ENCODE measurements around the gene CAMK1D. TPM values are rescaled to one million over a fixed set of nuclear protein-coding genes. Genes with fewer than 3 reads are reported as not detected.
A peak's percentile ranks its signal among the peaks of the same experiment; 100 is the strongest.

CAMK1D gene
- total RNA-seq, 2 donors from 2014 or later, result 4.5 to 7.8 TPM

DNA sequence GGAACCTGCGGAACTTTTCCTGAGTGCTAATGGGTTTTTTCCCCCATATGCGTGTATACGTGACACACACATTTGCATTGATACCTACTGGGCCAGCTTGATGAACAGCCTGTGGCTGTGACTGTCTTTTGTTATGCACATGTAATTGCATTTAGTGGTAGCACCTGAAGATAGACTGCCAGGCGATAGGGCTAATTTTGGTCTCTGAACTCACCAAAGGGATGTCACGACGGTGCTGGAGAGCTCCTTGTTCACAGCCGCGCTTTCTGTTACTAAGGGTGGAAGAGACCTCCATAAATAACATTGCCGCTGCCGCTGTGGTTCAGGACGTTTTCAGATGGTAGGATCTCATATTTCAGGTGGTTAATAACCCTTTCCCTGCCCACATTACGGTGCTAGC is 133.2 kb downstream of the CAMK1D start:
- Mint-ChIP-seq H3K36me3 (ENCODE audit: low read depth) (peaks cover 2% of the 10 kb centered on the region), H3K27me3 (ENCODE audit: insufficient read depth) (no peaks in the 10 kb centered on the region), H3K4me3 (no peak overlapping the region), H3K4me1 (peaks cover 23% of the 10 kb centered on the region), H3K27ac (no peak overlapping the region), H3K9me3 (peaks cover 14% of the 10 kb centered on the region)
- no peaks in the 10 kb centered on the region for H3K36me3 ChIP-seq (ENCODE audit: control insufficient read depth, insufficient read depth, low read length)
- H3K4me1 ChIP-seq (ENCODE audit: control insufficient read depth, insufficient read depth, low read length), result no peaks in the 10 kb centered on the region
- peak; percentile 77 for DNase-seq
- H3K9ac ChIP-seq (ENCODE audit: extremely low read depth, low read length, poor library complexity, severe bottlenecking), result no peak overlapping the region
- TF ChIP-seq, protein P1, sequence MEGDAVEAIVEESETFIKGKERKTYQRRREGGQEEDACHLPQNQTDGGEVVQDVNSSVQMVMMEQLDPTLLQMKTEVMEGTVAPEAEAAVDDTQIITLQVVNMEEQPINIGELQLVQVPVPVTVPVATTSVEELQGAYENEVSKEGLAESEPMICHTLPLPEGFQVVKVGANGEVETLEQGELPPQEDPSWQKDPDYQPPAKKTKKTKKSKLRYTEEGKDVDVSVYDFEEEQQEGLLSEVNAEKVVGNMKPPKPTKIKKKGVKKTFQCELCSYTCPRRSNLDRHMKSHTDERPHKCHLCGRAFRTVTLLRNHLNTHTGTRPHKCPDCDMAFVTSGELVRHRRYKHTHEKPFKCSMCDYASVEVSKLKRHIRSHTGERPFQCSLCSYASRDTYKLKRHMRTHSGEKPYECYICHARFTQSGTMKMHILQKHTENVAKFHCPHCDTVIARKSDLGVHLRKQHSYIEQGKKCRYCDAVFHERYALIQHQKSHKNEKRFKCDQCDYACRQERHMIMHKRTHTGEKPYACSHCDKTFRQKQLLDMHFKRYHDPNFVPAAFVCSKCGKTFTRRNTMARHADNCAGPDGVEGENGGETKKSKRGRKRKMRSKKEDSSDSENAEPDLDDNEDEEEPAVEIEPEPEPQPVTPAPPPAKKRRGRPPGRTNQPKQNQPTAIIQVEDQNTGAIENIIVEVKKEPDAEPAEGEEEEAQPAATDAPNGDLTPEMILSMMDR (conservative IDR thresholded peaks at IDR 0.05), result no peak
- no peak overlapping the region for H3K27ac ChIP-seq (ENCODE audit: low read depth, low read length)
- H3K9me3 ChIP-seq (ENCODE audit: control insufficient read depth, low read length), result no peaks in the 10 kb centered on the region
- H3K4me3 ChIP-seq (ENCODE audit: low read length), result no peak overlapping the region
- no peaks in the 10 kb centered on the region for H3K27me3 ChIP-seq (ENCODE audit: control insufficient read depth, insufficient read depth, low read length, poor library complexity, severe bottlenecking)
- 55 to 58% methylated on average over 8 to 12 of the region's 12 CpGs for WGBS, 2 experiments (ENCODE audit: insufficient coverage in 1 of 2, insufficient read length in 1 of 2)

DNA sequence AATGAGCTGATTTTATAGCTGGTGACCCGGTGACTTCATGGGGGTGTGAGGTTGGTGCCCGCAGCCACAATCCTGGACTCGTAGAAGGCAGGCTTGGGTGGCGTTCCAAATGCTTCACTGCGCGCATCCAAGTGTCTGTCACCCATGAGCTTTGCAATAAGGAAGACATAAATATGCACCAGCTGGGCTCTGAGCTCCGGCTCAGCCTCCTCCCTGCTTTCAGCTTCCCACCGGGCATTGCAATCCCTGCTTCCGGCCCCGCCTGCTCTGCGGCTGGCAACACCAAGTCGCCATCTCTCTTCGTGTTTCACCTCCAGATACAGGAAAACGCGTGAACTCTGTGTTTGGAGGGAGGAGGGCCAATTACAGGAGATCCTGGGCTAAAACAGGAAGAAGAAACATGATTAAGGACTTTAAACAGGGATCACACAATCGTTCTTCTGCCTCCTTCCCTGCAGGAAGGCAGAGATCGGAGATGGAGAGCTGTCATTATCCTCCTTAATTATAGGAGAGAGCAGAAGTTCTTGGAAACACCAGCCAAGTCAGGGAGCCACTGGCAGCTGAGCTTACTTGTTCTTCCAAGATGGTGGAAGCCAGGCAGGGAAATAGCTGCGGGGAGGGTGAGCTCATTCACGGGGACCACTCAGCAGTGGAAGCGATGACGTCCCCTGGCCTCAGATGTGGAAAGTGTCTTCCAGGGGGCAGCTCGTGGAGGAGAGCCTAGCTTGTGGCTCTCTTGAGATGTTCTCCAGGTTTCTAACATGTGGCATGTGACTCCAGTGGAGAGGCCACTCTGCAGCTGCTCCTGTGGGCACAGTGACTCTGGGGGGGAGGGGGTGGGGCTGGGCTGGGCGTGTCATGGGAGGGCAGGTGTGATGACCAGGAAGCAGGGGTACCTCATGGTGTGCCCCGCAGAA is 134.9 kb downstream of the CAMK1D start:
- Histone ChIP-seq H3K27ac (ENCODE audit: low read depth, low read length) (no peak overlapping the region), H3K9me3 (ENCODE audit: control insufficient read depth, low read length) (no peaks in the 10 kb centered on the region), H3K9ac (ENCODE audit: extremely low read depth, low read length, poor library complexity, severe bottlenecking) (no peak overlapping the region), H3K27me3 (ENCODE audit: control insufficient read depth, insufficient read depth, low read length, poor library complexity, severe bottlenecking) (no peaks in the 10 kb centered on the region), H3K36me3 (ENCODE audit: control insufficient read depth, insufficient read depth, low read length) (no peaks in the 10 kb centered on the region), H3K4me1 (ENCODE audit: control insufficient read depth, insufficient read depth, low read length) (no peaks in the 10 kb centered on the region), H3K4me3 (ENCODE audit: low read length) (no peak overlapping the region)
- 90 to 96% methylated on average over 14 to 24 of the region's 24 CpGs for WGBS, 2 experiments (ENCODE audit: insufficient coverage in 1 of 2, insufficient read length in 1 of 2)
- TF ChIP-seq, protein P1 (conservative IDR thresholded peaks at IDR 0.05), result no peak
- peaks cover 23% of the 10 kb centered on the region for H3K4me1 Mint-ChIP-seq
- no peak for DNase-seq
- H3K9me3 Mint-ChIP-seq, result peaks cover 17% of the 10 kb centered on the region
- no peak overlapping the region for H3K4me3 Mint-ChIP-seq
- H3K27me3 Mint-ChIP-seq (ENCODE audit: insufficient read depth), result no peaks in the 10 kb centered on the region
- H3K36me3 Mint-ChIP-seq (ENCODE audit: low read depth), result peaks cover 2% of the 10 kb centered on the region
- H3K27ac Mint-ChIP-seq, result no peak overlapping the region

DNA sequence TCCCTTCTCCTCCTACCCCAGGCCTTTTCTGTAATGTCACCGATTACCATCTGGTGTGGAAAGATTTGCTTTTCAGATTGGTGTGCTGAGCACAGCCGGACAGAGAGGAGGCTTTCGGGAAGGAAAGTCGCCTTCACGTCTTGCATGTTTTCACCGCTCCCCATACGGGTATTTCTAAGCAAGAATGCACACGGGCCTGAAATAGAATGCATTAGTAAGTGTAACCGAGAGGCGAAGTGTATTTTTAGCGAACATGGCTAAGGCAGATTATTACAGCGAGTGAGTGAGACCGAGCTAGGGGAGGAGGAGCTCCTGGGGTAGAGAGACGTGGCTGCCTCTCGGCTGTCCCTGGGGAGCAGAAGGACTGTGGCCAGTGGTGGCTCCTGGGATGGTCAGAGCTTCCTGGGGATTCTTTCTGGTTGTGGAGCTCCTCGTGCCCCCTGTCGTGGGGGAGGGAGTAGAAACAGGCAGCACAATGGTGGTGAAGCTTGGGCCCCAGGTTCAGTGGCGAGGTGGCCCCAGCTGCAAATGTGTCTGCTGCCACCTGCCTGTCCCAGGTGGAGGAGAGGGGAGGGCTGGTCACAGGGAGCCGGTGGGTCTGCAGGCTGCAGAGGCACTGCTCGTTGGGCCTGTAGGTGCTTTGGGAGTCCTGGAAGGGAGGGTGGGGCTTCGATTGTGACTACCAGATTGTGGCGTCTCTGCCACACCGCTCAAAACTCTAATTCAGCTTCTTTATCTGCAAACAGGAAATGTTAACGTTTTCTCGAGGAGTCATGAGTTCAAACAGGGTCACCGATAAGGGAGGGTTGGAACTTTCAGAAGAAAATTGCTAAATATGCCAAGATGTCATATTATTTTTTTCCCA is 135.8 kb downstream of the CAMK1D start:
- WGBS, 2 experiments (ENCODE audit: insufficient coverage in 1 of 2, insufficient read length in 1 of 2), result 84 to 85% methylated on average over 16 to 26 of the region's 26 CpGs
- Histone ChIP-seq H3K27ac (ENCODE audit: low read depth, low read length) (no peak overlapping the region), H3K4me1 (ENCODE audit: control insufficient read depth, insufficient read depth, low read length) (no peaks in the 10 kb centered on the region)

More for the DNA sequence above, 135.8 kb downstream of the CAMK1D start:
- H3K27me3 ChIP-seq (ENCODE audit: control insufficient read depth, insufficient read depth, low read length, poor library complexity, severe bottlenecking), result no peaks in the 10 kb centered on the region
- Mint-ChIP-seq H3K4me1 (peaks cover 30% of the 10 kb centered on the region), H3K27ac (peak overlapping the region; percentile 1), H3K36me3 (ENCODE audit: low read depth) (peaks cover 2% of the 10 kb centered on the region), H3K4me3 (no peak overlapping the region), H3K27me3 (ENCODE audit: insufficient read depth) (no peaks in the 10 kb centered on the region), H3K9me3 (peaks cover 17% of the 10 kb centered on the region)
- H3K36me3 ChIP-seq (ENCODE audit: control insufficient read depth, insufficient read depth, low read length), result no peaks in the 10 kb centered on the region
- H3K9ac ChIP-seq (ENCODE audit: extremely low read depth, low read length, poor library complexity, severe bottlenecking), result no peak overlapping the region
- TF ChIP-seq, protein P1 (conservative IDR thresholded peaks at IDR 0.05), result peak; percentile 67
- DNase-seq, result peak; percentile 86
- H3K9me3 ChIP-seq (ENCODE audit: control insufficient read depth, low read length), result no peaks in the 10 kb centered on the region
- H3K4me3 ChIP-seq (ENCODE audit: low read length), result no peak overlapping the region

Measured in endodermal cell (in vitro differentiated cells).